ENCODE measurements around the gene DMD. TPM values are rescaled to one million over a fixed set of nuclear protein-coding genes. Genes with fewer than 3 reads are reported as not detected.

The DMD gene
- total and polyA plus RNA-seq, 2 of the 8 experiments (the other 6 are each of a cell fraction or from before 2014, with no cell fraction given), result 4.8 to 7.4 TPM

DNA sequence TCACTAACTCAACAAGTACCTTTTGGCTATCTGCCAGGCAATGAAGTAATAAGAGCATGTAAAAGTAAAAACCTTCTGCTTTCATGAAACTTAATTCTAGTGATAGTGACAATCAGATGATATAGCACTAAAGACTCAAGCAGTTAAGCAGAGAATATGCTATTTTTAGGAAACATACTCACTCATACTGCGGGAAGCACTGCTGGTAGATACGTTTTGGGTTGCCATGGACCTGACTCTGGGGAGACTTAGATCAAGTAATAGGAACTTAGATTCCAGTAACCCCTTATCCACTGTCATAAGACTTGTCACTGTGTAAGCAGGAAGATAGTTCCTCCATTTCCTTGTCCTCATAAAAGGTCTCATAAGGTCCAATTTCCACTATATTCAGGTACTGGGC lies 386.3 kb downstream of the DMD start:
- Histone ChIP-seq H3K23me2 (ENCODE audit: low read depth, low read length) (no peaks in the 10 kb centered on the region), H3K27ac (ENCODE audit: low read depth, low read length) (no peak overlapping the region), H2BK12ac (ENCODE audit: low read depth, low read length) (no peak overlapping the region), H3K79me1 (ENCODE audit: low read depth, low read length) (no peaks in the 10 kb centered on the region), H3K4me2 (ENCODE audit: insufficient read depth in 1 of 2, low read depth in 2 of 2, low read length in 2 of 2) (no peak overlapping the region), H2AFZ (ENCODE audit: low read length) (no peak overlapping the region), H3K4ac (replicated peaks; ENCODE audit: insufficient read length, low read depth, low read length) (no peak overlapping the region), H2BK5ac (ENCODE audit: low read depth, low read length) (no peak overlapping the region), H3K4me3 (ENCODE audit: extremely low read depth in 1 of 4, insufficient read depth in 2 of 4, low read depth in 3 of 4, low read length in 4 of 4) (no peak overlapping the region), H2BK20ac (ENCODE audit: low read length) (no peak overlapping the region), H3K9ac (replicated peaks in 1 of 4; ENCODE audit: extremely low read depth in 1 of 4, low read depth in 3 of 4, low read length in 3 of 4) (no peak overlapping the region), H2AK5ac (ENCODE audit: low read depth, low read length) (no peak overlapping the region), H3K56ac (replicated peaks; ENCODE audit: insufficient read length, low read depth, low read length) (no peak overlapping the region), H3K36me3 (ENCODE audit: control insufficient read depth in 2 of 4, insufficient read depth in 4 of 4, low read length in 3 of 4) (no peaks in the 10 kb centered on the region), H4K20me1 (replicated peaks in 1 of 2; ENCODE audit: control insufficient read depth in 1 of 2, insufficient read depth in 2 of 2, low read length in 2 of 2) (no peaks in the 10 kb centered on the region), H4K5ac (ENCODE audit: insufficient read length, low read depth, low read length) (no peak overlapping the region), H3K79me2 (ENCODE audit: control insufficient read depth in 1 of 2, insufficient read depth in 2 of 2, low read length in 2 of 2) (no peaks in the 10 kb centered on the region), H3K14ac (ENCODE audit: insufficient read length) (no peak overlapping the region), H3K9me3 (ENCODE audit: insufficient read depth in 2 of 2, low read depth in 1 of 2, low read length in 1 of 2) (no peaks in the 10 kb centered on the region), H3K4me1 (replicated peaks in 1 of 4; ENCODE audit: control insufficient read depth in 3 of 4, insufficient read depth in 4 of 4, low read length in 3 of 4) (no peaks in the 10 kb centered on the region), H2BK120ac (replicated peaks; ENCODE audit: low read depth, low read length) (no peak overlapping the region), H3K23ac (ENCODE audit: insufficient read length) (no peak overlapping the region), H2BK15ac (ENCODE audit: low read length) (no peak overlapping the region), H4K8ac (ENCODE audit: extremely low read depth, insufficient read depth, low read length) (no peak overlapping the region), H3K18ac (ENCODE audit: extremely low read depth, low read length) (no peak overlapping the region), H4K91ac (replicated peaks; ENCODE audit: insufficient read length, low read length) (no peak overlapping the region), H3K27me3 (replicated peaks in 1 of 4; ENCODE audit: control insufficient read depth in 3 of 4, extremely low read depth in 1 of 4, insufficient read depth in 3 of 4, low read length in 3 of 4) (no peaks in the 10 kb centered on the region)
- no peak for DNase-seq (ENCODE audit: low read depth in 1 of 2, low spot score in 2 of 2)
- 94% methylated on average over 2 of the region's 2 CpGs; no CpG with 5 or more reads in 1 of the 2 experiments for WGBS, 2 experiments (ENCODE audit: extremely low coverage in 1 of 2, insufficient coverage in 1 of 2, insufficient read length in 1 of 2, insufficient replicate concordance in 2 of 2, low coverage in 1 of 2, low lambda C conversion rate in 2 of 2, missing lambda C conversion rate in 1 of 2)
- CTCF ChIA-PET (ENCODE audit: partially characterized antibody), result no interaction called here
- TF ChIP-seq YY1 (IDR thresholded peaks at IDR 0.05; ENCODE audit: low read depth, low read length), result no peak
- TF ChIP-seq SP2 (IDR thresholded peaks at IDR 0.05; ENCODE audit: low read length), result no peak
- TF ChIP-seq CBX5 (IDR thresholded peaks at IDR 0.05; ENCODE audit: low read depth, low read length), result no peak
- no peak for TF ChIP-seq SP4 (IDR thresholded peaks at IDR 0.05; ENCODE audit: low read length)
- no peak for FAIRE-seq
- POLR2A ChIA-PET (ENCODE audit: partially characterized antibody), result no interaction called here

Measured in H1 (cell line).